Measurements from ENCODE around the gene PAK1.

Gene PAK1

GRCh38 chr11:77372726-77373125, 101.2 kb downstream of the PAK1 start:
- H3K4me3 ChIP-seq (replicated peaks; ENCODE audit: insufficient read depth, low read length): no peak overlapping the region
- no peaks in the 10 kb centered on the region for H3K27me3 ChIP-seq (ENCODE audit: insufficient read depth, poor library complexity, severe bottlenecking)
- H3K27ac ChIP-seq (replicated peaks): no peak overlapping the region
- no peak for DNase-seq (ENCODE audit: low read depth in 1 of 2, low spot score in 1 of 2)
- TF ChIP-seq REST (IDR thresholded peaks at IDR 0.05; ENCODE audit: insufficient replicate concordance, low read depth): no peak
- no peak for TF ChIP-seq POLR2AphosphoS5 (IDR thresholded peaks at IDR 0.05; ENCODE audit: low read depth)
- TF ChIP-seq CTCF (IDR thresholded peaks at IDR 0.05; ENCODE audit: insufficient read depth, low read length): no peak
- no peak for TF ChIP-seq SPI1 (IDR thresholded peaks at IDR 0.05; ENCODE audit: borderline replicate concordance, low read depth)
- TF ChIP-seq GABPA (IDR thresholded peaks at IDR 0.05; ENCODE audit: low read depth): no peak

- H3K27ac ChIP-seq (replicated peaks): no peak overlapping the region
- DNase-seq (ENCODE audit: low read depth in 1 of 2, low spot score in 1 of 2): no peak
- TF ChIP-seq CTCF (IDR thresholded peaks at IDR 0.05; ENCODE audit: insufficient read depth, low read length): no peak
- TF ChIP-seq REST (IDR thresholded peaks at IDR 0.05; ENCODE audit: insufficient replicate concordance, low read depth): no peak
- TF ChIP-seq POLR2AphosphoS5 (IDR thresholded peaks at IDR 0.05; ENCODE audit: low read depth): no peak
- no peak for TF ChIP-seq SPI1 (IDR thresholded peaks at IDR 0.05; ENCODE audit: borderline replicate concordance, low read depth)
- no peak for TF ChIP-seq GABPA (IDR thresholded peaks at IDR 0.05; ENCODE audit: low read depth)
- no peak overlapping the region for H3K4me3 ChIP-seq (replicated peaks; ENCODE audit: insufficient read depth, low read length)
- H3K27me3 ChIP-seq (ENCODE audit: insufficient read depth, poor library complexity, severe bottlenecking): no peaks in the 10 kb centered on the region
Measured at GRCh38 chr11:77371646-77372045, 102.2 kb downstream of the PAK1 start.

- no peak for DNase-seq (ENCODE audit: low read depth in 1 of 2, low spot score in 1 of 2)
- H3K27me3 ChIP-seq (ENCODE audit: insufficient read depth, poor library complexity, severe bottlenecking): no peaks in the 10 kb centered on the region
- TF ChIP-seq SPI1 (IDR thresholded peaks at IDR 0.05; ENCODE audit: borderline replicate concordance, low read depth) (no peak), CTCF (IDR thresholded peaks at IDR 0.05; ENCODE audit: insufficient read depth, low read length) (no peak), POLR2AphosphoS5 (IDR thresholded peaks at IDR 0.05; ENCODE audit: low read depth) (no peak), REST (IDR thresholded peaks at IDR 0.05; ENCODE audit: insufficient replicate concordance, low read depth) (no peak)
- H3K27ac ChIP-seq (replicated peaks): no peak overlapping the region; the same call in 1 of the 2 replicates
- H3K4me3 ChIP-seq (replicated peaks; ENCODE audit: insufficient read depth, low read length): no peak overlapping the region
Measured at GRCh38 chr11:77370217-77370616, 103.7 kb downstream of the PAK1 start.
